ENCODE results near the gene SLC13A3.

SLC13A3 gene

GRCh38 chr20:46607849-46608497 is 43.3 kb downstream of the SLC13A3 start:
- in situ Hi-C loops (cut with HindIII; ENCODE audit: low pct_ligation_motif_present, low sequenced_read_pairs) = no loop called here
- Histone ChIP-seq H3K27ac (no peak overlapping the region), H3K27me3 (replicated peaks) (no peaks in the 10 kb centered on the region), H3K36me3 (replicated peaks) (no peaks in the 10 kb centered on the region), H3K4me3 (ENCODE audit: low read depth, low read length) (no peak overlapping the region)
- no peak for DNase-seq
- TF ChIP-seq, protein P1, sequence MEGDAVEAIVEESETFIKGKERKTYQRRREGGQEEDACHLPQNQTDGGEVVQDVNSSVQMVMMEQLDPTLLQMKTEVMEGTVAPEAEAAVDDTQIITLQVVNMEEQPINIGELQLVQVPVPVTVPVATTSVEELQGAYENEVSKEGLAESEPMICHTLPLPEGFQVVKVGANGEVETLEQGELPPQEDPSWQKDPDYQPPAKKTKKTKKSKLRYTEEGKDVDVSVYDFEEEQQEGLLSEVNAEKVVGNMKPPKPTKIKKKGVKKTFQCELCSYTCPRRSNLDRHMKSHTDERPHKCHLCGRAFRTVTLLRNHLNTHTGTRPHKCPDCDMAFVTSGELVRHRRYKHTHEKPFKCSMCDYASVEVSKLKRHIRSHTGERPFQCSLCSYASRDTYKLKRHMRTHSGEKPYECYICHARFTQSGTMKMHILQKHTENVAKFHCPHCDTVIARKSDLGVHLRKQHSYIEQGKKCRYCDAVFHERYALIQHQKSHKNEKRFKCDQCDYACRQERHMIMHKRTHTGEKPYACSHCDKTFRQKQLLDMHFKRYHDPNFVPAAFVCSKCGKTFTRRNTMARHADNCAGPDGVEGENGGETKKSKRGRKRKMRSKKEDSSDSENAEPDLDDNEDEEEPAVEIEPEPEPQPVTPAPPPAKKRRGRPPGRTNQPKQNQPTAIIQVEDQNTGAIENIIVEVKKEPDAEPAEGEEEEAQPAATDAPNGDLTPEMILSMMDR (IDR thresholded peaks at IDR 0.05; ENCODE audit: low read depth, low read length, missing control alignments) = no peak

DNA sequence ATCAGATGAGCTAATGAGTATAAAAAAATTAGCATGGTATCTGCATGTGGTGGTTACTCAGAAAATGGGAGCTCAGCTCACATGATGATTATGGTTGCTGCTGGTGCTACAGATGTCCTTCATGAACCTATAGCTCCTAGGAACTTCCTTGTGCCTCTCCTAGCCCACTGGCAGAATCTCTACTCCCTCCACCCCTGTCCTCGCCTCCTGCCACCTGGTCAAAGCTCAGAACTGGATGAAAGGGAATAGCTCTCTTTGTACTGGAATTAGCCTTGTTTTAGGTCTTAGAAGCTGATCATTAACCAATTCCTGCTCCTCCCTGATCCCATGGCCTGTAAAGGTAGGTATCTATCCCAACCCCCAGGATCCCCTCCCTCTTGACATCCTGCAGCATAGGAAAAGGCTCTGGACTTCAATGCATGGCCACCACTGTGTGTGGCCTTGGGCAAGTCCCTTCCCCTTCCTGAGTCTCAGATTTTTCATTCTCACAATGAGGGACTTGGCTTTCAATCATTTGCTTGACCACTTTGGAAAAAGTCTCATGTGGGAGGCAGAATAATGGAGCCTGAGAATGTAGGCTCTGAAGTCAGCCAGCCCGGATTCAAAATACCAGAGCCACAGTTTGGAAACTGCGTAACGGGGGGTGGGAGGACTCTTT is 43.9 kb downstream of the SLC13A3 start:
- Histone ChIP-seq H3K4me3 (ENCODE audit: low read depth, low read length) (no peak overlapping the region), H3K36me3 (replicated peaks) (no peaks in the 10 kb centered on the region), H3K27ac (no peak overlapping the region), H3K27me3 (replicated peaks) (no peaks in the 10 kb centered on the region)
- TF ChIP-seq, protein P1 (IDR thresholded peaks at IDR 0.05; ENCODE audit: low read depth, low read length, missing control alignments) = no peak
- in situ Hi-C loops (cut with HindIII; ENCODE audit: low pct_ligation_motif_present, low sequenced_read_pairs) = no loop called here
- DNase-seq = no peak

DNA sequence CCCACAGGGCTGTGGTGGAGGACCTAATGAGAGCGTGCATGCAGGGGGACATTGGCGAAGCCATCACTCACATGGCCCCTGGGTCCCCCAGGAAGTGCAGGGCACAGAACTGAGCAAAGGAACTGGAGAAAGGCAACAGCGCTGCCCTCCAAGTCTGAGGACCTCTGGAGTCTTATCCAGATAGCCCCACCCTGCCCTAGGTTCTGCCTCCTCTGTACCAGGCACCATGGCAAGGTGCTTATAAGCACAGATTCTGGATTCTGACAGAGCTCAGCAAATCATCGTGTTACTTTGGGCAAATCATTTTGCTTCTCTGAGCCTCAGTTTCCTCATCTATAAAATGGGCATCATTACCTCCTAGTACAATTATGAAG is 44.5 kb downstream of the SLC13A3 start:
- in situ Hi-C loops (cut with HindIII; ENCODE audit: low pct_ligation_motif_present, low sequenced_read_pairs) = no loop called here
- Histone ChIP-seq H3K4me3 (ENCODE audit: low read depth, low read length) (no peak overlapping the region), H3K36me3 (replicated peaks) (no peaks in the 10 kb centered on the region), H3K27me3 (replicated peaks) (no peaks in the 10 kb centered on the region), H3K27ac (no peak overlapping the region)
- no peak for DNase-seq
- TF ChIP-seq, protein P1 (IDR thresholded peaks at IDR 0.05; ENCODE audit: low read depth, low read length, missing control alignments) = no peak

DNA sequence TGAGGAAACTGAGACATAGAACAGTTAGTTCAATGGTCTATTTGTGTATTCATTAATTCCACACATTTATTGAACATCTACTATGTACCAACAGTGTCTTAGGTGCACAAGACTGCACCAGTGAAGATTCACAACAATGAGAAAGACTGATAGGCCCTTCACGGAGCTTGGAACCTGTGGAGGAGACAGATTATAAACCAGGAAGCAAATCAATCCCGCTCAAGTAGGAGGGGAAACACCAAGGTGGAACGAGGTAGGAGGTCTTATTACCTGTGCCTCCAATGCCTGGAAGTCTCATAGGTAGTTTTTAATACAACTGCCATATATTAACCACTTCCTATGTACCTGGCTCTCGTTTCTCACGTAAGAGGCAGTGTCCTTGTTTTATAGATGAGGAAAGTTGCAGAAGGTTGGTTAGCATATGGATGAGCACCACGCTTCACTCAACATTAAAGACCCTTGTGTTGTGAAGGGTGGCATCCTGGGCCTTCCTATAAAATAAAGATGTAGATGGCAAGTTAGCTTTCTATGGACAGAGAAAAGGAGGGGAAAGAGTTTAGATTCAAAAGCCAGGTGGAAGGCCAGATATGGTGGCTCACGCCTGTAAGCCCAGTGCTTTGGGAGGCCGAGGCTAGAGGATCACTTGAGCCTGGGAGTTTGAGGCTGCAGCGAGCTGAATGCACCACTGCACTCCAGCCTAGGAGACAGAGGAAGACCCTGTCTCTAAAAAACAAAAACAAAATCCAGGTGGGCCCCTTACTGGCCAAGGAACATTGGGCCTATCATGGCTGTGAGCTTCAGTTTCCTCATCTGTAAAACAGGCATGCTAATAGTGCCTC is 45.1 kb downstream of the SLC13A3 start:
- DNase-seq = no peak
- TF ChIP-seq, protein P1 (IDR thresholded peaks at IDR 0.05; ENCODE audit: low read depth, low read length, missing control alignments) = no peak
- no peaks in the 10 kb centered on the region for H3K36me3 ChIP-seq (replicated peaks)
- in situ Hi-C loops (cut with HindIII; ENCODE audit: low pct_ligation_motif_present, low sequenced_read_pairs) = no loop called here
- no peak overlapping the region for H3K4me3 ChIP-seq (ENCODE audit: low read depth, low read length)
- no peak overlapping the region for H3K27ac ChIP-seq
- H3K27me3 ChIP-seq (replicated peaks) = no peaks in the 10 kb centered on the region

- TF ChIP-seq, protein P1 (IDR thresholded peaks at IDR 0.05; ENCODE audit: low read depth, low read length, missing control alignments) = no peak
- no peak for DNase-seq
- in situ Hi-C loops (cut with HindIII; ENCODE audit: low pct_ligation_motif_present, low sequenced_read_pairs) = no loop called here
- no peak overlapping the region for H3K4me3 ChIP-seq (ENCODE audit: low read depth, low read length)
- no peaks in the 10 kb centered on the region for H3K36me3 ChIP-seq (replicated peaks)
- no peaks in the 10 kb centered on the region for H3K27me3 ChIP-seq (replicated peaks)
- no peak overlapping the region for H3K27ac ChIP-seq
Observed at GRCh38 chr20:46605181-46605580, 46.1 kb downstream of the SLC13A3 start.
